ENCODE results near the gene TSSK6. TPM values are rescaled to one million over a fixed set of nuclear protein-coding genes. Genes with fewer than 3 reads are reported as not detected.
"Not testable (repeated sequence)": the region's sequence is repeated elsewhere in the genome, so short reads cannot be mapped to it uniquely, and the experiment has no call there.

TSSK6 gene
- polyA plus RNA-seq, 1 donor from 2014 or later, result 4.6 TPM

DNA sequence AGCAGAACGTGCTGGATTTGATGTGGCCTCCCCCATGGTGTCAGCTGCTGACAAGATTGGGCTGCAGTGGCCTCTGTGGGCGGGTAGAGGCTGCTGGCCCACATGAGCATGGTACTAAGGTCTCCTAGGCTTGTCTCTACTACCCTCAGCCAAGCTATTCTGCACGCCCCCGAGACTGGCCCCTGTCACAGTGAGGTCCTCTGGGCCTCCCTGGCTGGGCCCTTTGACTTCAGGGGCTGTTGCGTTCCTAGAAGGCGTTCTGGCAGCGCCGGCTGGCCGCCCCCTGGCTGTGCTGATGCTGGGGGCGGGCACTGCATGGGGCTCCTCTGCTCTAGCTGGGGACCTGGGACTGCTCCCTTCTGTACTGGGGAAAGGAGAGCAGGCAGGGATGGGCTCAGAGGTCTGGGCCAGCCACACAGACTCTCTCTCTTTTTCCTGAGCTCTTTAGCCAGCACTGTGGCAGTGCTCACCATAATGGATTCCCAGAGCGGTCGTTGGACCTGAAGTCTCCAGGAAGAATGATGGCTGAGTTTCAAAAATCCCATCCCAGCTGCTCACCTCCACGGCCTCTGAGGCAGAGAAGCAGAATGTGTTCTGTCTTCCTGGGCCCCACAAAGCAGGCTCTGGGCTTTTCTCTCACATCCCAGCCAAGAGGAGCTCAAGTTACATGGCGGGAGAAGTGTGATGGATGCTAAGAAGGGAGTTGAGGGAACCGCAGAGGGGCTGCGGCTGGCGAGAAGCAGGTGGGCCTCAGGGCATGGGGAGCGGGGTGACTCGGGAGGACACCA is 32.3 kb downstream of the TSSK6 start:
- H3K4me3 Mint-ChIP-seq, result peak overlapping the region in 2 of 4 donors; percentile 12 to 17
- peak overlapping the region in 2 of 3 donors; percentile 53 to 94 for H3K27ac Mint-ChIP-seq

DNA sequence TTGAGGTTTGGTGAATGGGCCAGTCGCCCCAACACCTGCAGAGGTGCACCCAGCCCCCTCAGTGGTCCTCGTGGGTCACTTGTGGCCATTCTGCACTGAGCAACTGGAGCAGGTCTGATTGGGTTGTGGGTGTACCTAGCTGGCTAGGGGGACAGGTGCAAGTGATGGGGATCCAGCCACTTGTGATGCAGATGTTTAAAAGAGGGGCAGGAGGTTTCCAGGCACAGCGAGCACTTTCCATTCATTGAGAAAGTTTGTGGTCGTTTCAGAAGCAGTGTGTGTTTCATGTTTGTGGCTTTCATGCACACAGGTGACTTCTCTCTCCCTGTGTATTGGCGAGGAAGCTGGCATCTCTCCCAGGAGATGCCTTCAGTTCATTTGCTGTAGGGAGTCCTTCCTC is 34.7 kb downstream of the TSSK6 start:
- peaks cover 10 to 27% (median 17%) of the 10 kb centered on the region in 3 donors for H3K4me1 Mint-ChIP-seq
- H3K27me3 Mint-ChIP-seq, result no peaks in the 10 kb centered on the region
- H3K36me3 Mint-ChIP-seq, result no peaks in the 10 kb centered on the region
- H3K4me3 Mint-ChIP-seq, result no peak overlapping the region
- H3K27ac Mint-ChIP-seq, result peak overlapping the region in 2 of 3 donors; percentile 76 to 82
- H3K9me3 Mint-ChIP-seq, result no peaks in the 10 kb centered on the region

More for the DNA sequence above, 32.3 kb downstream of the TSSK6 start:
- H3K4me1 Mint-ChIP-seq, result peaks cover 12 to 22% (median 12%) of the 10 kb centered on the region in 3 donors
- H3K9me3 Mint-ChIP-seq, result no peaks in the 10 kb centered on the region
- no peaks in the 10 kb centered on the region for H3K27me3 Mint-ChIP-seq
- peaks cover 3% of the 10 kb centered on the region for H3K36me3 Mint-ChIP-seq

DNA sequence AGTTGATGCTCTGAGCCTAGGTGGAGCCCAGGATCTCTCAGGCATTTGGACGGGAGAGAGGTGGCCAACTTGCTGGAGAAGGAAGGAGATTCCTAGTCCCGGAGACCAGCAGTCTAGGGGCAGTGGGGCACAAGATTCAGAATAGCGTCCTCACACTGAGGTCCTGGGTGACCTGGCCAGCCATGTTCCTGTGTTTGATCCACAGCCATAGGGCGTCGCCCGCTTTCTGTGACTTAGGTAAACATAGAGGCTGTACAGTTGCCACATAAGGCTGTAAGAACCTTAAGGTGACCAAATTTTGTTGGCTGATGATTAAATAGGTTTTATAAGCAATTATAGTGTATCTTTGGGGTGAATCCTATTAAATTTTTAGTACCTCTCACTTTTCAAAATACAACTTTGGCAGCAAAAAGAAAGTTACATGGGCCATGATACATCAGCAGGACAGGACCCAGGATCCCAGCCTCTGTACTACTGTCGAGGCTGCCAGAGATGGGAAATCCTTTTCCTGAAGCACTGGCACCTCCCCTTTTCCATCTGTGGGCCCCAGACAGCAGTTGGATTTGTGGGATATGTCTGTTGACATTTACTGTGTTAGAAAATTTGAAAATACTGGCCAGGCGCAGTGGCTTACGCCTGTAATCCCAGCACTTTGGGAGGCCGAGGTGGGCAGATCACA is 37.5 kb downstream of the TSSK6 start:
- H3K4me1 Mint-ChIP-seq, result peaks cover 5 to 34% (median 20%) of the 10 kb centered on the region in 3 donors
- no peaks in the 10 kb centered on the region for H3K27me3 Mint-ChIP-seq
- peak overlapping the region in 2 of 3 donors; percentile 46 to 74 for H3K27ac Mint-ChIP-seq
- H3K36me3 Mint-ChIP-seq, result peaks cover 3% of the 10 kb centered on the region
- no peak overlapping the region for H3K4me3 Mint-ChIP-seq
- H3K9me3 Mint-ChIP-seq, result no peaks in the 10 kb centered on the region

DNA sequence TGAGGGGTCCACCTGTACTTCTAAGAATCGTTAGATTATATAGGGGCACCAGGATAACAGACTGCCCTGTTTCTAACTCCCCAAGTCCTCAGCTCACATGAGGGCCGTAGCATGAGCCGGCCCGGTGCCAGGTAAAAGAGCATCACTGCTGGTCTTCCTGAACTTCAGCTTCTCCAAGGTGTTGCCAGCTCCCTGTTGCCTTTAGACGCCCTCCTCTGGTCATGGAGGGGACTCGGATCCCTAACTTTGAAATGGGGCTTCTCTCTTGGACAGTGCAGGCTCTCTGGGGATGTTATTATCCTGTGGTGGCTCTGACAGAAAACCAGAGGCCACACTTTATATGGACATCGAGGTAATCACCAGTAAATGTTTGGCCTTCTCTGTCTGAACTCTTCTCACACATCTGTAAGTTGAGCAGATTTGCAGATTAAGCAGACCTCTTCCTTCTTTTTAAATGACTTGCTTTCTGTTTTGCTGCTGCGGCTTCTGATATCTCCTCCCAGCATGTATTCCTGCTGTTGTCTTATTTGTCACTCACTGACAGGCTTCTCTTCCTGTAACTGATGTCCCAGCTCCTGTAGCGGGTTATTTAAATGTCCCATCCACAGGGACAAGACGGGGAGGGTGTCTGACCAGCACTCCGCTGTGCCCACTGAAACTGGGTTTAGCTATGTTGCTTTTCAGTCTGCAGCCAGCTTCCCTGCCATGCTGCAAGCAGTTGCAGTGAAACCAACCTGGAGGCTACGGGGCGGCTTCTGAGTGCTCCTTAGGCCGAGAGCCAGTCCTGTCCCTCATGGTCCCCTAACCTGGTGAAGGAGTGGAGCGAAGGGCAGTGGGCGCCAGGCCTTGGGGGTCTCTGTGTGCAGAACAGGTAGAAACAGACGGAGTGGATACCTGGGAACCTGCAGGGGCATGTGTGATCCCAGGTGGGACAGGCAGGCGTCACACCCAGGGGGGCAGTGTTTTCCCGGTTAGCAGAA is 39.2 kb downstream of the TSSK6 start:
- Mint-ChIP-seq H3K36me3 (peaks cover 7% of the 10 kb centered on the region), H3K27me3 (no peaks in the 10 kb centered on the region), H3K9me3 (no peaks in the 10 kb centered on the region), H3K27ac (peak overlapping the region; percentile 48 to 86 (median 64)), H3K4me1 (peaks cover 17 to 46% (median 34%) of the 10 kb centered on the region in 3 donors), H3K4me3 (peak overlapping the region in 1 of 4 donors; percentile 25)

DNA sequence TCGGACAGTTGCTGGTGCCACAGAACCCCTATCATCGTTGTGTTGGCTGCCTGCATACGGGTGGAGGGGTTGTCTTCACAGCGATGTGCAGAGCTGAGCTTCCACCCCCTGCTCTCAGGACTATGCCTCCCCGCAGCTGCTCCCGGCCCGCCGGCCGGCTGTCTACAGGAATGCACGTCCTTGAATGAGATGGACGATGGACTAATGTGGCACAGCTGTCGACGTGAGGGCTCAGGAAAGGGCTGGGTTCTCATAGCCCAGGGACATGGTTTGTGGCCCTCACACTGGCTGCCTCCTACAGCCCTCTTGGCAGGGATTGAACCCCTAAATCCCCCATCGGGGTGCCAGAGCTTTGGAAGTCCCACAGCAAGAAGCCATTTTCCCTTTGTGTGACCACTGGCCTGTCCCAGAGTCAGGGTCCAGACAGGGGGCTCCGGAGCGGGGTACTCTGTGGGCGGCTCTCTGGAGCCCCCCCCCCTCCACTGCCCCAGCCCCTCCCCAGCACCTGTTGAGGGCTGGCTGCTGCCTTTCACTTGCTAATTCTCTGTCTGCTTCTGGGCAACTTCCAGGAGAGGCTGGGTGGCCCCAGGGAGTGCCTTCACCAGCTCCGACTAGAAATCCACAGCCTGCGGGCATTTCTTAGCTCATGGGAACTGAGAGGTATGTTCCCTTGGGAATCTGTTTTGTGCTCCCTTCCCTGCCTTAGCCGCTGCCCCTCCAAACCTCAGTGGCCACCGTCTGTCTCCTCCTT is 40.2 kb downstream of the TSSK6 start:
- Mint-ChIP-seq H3K27ac (peak overlapping the region; percentile 48 to 86 (median 59)), H3K36me3 (peaks cover 9% of the 10 kb centered on the region), H3K27me3 (no peaks in the 10 kb centered on the region)

DNA sequence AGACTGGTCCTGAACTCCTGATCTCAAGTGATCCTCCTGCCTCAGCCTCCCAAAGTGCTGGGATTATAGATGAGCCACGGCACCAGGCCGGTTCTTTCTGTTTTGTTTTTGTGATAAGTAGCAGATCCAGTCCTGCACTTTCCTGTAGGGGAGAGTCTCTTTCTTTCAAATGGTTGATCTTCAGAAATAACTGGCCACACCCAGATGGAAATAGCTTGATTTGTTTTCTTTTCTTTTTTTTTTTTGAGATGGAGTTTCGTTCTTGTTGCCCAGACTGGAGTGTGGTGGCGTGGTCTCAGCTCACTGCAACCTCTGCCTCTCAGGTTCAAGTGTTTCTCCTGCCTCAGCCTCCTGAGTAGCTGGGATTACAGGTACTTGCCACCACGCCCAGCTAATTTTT is 43.2 kb downstream of the TSSK6 start:
- Mint-ChIP-seq H3K36me3 (peaks cover 18% of the 10 kb centered on the region), H3K4me1 (peaks cover 26 to 51% (median 46%) of the 10 kb centered on the region in 3 donors), H3K4me3 (peak overlapping the region; percentile 75 to 93 (median 88)), H3K27ac (peak overlapping the region; percentile 90 to 98 (median 92))
- not testable (repeated sequence) for H3K9me3 Mint-ChIP-seq, H3K27me3 Mint-ChIP-seq

More for the DNA sequence above, 40.2 kb downstream of the TSSK6 start:
- Mint-ChIP-seq H3K4me1 (peaks cover 26 to 55% (median 43%) of the 10 kb centered on the region in 3 donors), H3K4me3 (peak overlapping the region in 1 of 4 donors; percentile 44), H3K9me3 (no peaks in the 10 kb centered on the region)

DNA sequence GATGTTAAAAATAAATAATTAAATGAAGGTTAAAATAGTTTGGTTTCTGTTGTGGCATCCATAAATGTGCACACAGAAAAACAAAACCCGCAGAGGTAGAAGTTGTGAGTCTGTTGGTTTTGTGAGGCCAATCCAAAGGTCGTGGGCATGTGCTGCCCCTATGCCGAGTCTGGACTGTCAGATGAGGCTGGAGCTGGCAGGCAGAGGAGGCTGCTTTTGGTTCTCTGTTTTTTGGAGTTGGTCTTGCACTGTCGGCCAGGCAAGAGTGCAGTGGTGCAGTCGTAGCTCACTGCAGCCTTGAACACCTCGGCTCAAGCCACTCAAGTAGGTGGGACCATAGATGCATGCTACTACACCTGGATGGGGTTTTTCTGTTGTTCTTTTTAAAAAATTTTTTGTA is 43.7 kb downstream of the TSSK6 start:
- Mint-ChIP-seq H3K36me3 (peaks cover 19% of the 10 kb centered on the region), H3K4me3 (peak overlapping the region; percentile 75 to 93 (median 88))

DNA sequence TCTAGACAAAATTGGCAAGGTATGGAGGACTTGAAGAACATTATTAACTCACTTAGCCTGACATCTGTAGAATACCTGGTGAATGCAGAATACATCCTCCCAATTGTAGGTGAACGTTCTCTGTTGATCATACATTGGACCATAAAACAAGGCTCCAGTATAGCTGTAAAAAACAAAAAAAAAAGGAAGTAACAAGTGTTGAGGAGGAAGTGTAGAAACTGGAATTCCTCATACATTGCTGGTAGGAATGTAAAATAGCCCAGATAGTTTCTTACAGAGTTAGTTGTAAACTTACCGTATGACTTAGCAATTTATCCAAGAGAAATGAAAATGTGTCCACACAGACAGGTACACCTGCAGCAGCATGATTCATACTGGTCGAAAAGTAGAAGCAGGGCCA is 44.8 kb downstream of the TSSK6 start:
- peaks cover 1 to 10% (median 8%) of the 10 kb centered on the region in 3 donors for H3K9me3 Mint-ChIP-seq
- H3K4me3 Mint-ChIP-seq, result peak overlapping the region; percentile 3 to 61 (median 22)
- peak overlapping the region; percentile 15 to 90 (median 69) for H3K27ac Mint-ChIP-seq
- peaks cover 26 to 47% (median 39%) of the 10 kb centered on the region in 3 donors for H3K4me1 Mint-ChIP-seq
- H3K36me3 Mint-ChIP-seq, result peaks cover 30% of the 10 kb centered on the region
- no peaks in the 10 kb centered on the region for H3K27me3 Mint-ChIP-seq

More for the DNA sequence above, 43.7 kb downstream of the TSSK6 start:
- H3K27ac Mint-ChIP-seq, result peak overlapping the region; percentile 90 to 98 (median 92)
- no peaks in the 10 kb centered on the region for H3K27me3 Mint-ChIP-seq
- H3K4me1 Mint-ChIP-seq, result peaks cover 26 to 48% (median 43%) of the 10 kb centered on the region in 3 donors
- peaks cover 0 to 10% (median 8%) of the 10 kb centered on the region in 3 donors for H3K9me3 Mint-ChIP-seq

DNA sequence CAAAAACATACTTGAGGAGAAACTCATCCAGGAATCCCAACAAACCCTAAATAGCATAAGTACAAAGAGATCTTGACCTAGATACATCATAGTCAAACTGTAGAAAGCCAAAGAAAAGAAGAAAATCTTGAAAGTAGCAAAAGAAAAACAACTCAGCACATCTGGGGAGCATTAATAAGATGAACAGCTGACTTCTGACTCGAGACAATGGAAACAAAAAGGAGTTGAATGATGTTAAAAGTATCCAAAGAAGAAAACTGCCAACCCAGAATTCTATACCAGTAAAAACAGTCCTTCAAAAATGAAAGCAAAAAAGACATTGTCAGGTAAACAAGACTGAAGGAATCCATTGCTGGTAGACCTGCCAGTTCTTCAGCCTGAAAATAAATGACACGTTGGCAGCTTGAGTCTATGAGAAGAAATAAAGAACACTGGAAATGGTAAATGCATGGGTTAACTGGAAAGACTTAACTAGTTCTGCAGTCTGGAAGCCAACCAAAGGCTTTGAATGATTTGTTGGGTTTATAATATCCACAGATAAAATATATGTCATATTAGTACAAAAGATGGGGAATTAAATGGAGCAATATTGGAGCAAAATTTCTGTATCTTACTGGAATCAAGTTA is 46.8 kb downstream of the TSSK6 start:
- H3K4me1 Mint-ChIP-seq, result peaks cover 21 to 41% (median 32%) of the 10 kb centered on the region in 3 donors
- peaks cover 28% of the 10 kb centered on the region for H3K36me3 Mint-ChIP-seq
- H3K27ac Mint-ChIP-seq, result peak overlapping the region in 1 of 3 donors; percentile 51
- H3K27me3 Mint-ChIP-seq, result no peaks in the 10 kb centered on the region
- peaks cover 1 to 10% (median 8%) of the 10 kb centered on the region in 3 donors for H3K9me3 Mint-ChIP-seq
- peak overlapping the region in 1 of 4 donors; percentile 17 for H3K4me3 Mint-ChIP-seq

DNA sequence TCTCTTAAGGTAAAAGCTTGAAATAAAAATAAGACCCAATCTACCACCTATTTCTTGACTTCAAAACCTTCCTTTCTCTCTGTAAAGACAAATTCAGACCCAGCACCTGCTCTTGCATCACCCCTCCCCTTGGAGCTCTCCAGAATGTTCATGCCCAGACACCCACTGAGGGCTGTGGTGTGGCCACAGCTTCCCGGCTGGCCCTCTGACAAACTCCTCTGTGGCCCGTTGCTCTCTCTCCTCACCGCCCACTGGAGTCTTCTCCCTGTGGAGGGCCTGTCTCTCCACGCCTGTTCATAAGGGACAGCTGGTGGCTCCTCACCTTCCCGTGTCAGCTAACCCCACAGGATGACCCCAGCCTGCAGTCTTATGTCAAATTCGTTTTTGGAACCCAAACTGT is 49.1 kb downstream of the TSSK6 start:
- peaks cover 19 to 34% (median 29%) of the 10 kb centered on the region in 3 donors for H3K4me1 Mint-ChIP-seq
- H3K27ac Mint-ChIP-seq, result peak overlapping the region in 1 of 3 donors; percentile 84

DNA sequence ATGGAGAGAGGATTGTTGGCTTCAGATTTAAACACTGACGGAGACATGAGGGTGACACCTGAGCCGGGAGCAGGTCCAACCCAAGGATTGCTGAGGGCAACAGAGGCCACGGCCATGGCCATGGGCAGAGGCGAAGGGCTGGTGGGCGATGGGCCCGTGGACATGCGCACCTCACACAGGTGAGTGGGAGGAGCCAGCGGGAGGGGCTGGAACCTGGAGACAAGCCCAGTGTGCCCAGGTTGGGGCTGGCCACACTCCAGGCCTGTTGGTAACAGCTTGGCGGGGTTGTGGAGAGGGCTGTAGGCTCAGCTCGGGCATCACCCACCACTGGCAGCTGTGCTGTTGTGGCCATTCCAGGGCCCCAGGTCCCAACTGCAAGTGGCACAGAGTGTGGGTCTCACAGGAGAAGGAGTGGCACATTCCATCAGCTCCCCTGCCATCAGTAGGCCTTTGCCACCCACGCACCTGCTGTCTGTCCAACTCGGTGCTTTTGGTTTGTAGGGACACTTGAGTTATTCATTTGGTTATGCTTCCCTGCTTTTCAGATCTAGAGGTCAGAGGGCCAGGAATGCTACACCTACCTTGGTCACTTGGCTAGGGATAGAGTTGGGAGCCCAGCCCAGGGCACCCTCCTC is 49.8 kb downstream of the TSSK6 start:
- no peaks in the 10 kb centered on the region for H3K27me3 Mint-ChIP-seq
- H3K4me3 Mint-ChIP-seq, result peak overlapping the region in 1 of 4 donors; percentile 73
- H3K9me3 Mint-ChIP-seq, result peaks cover 1 to 10% (median 8%) of the 10 kb centered on the region in 3 donors
- peak overlapping the region in 2 of 3 donors; percentile 18 to 84 for H3K27ac Mint-ChIP-seq
- H3K4me1 Mint-ChIP-seq, result peaks cover 19 to 34% (median 29%) of the 10 kb centered on the region in 3 donors
- H3K36me3 Mint-ChIP-seq, result peaks cover 23% of the 10 kb centered on the region

More for the DNA sequence above, 49.1 kb downstream of the TSSK6 start:
- Mint-ChIP-seq H3K27me3 (no peaks in the 10 kb centered on the region), H3K9me3 (peaks cover 1 to 10% (median 8%) of the 10 kb centered on the region in 3 donors), H3K4me3 (peak overlapping the region in 1 of 4 donors; percentile 13), H3K36me3 (peaks cover 24% of the 10 kb centered on the region)

DNA sequence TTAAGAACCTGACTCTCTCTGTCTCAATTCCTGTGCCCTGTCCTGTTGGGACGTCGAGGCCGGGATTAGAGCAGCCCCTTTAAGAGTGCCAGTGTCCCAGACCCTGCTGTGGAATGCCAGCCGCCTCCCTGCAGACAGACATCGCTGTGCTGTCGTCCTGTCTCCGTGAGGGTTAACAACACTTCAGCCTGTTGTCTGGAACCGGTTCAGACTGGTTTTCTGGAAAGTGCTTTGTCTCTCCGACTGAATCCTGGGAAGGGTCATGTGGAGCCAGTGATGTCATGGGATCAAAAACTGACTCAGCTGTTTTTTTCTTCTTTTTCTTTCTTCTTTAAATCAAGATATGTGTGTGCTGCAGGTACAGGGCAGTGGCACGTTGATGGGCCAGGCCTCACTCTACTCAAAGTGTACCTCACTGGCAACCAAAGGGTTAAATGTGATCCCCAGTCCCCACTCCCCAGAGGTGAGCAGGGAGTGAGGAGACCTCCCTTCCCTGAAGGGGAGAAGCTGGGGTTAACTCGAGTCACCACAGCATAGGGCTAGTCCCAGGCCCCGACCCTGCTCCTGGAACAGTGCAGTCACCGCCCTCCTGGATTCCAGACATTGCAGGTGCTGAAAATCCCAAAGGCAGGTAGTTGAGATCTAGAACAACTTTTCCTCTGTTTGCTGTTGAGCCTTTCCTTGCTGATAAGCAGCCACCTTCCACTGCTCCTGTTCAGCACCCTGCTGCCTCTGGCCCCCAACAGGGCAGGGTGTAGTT is 50.8 kb downstream of the TSSK6 start:
- H3K4me3 Mint-ChIP-seq, result peak overlapping the region in 2 of 4 donors; percentile 39 to 65
- peak overlapping the region in 2 of 3 donors; percentile 18 to 55 for H3K27ac Mint-ChIP-seq
- peaks cover 23 to 39% (median 32%) of the 10 kb centered on the region in 3 donors for H3K4me1 Mint-ChIP-seq
- peaks cover 22% of the 10 kb centered on the region for H3K36me3 Mint-ChIP-seq
- H3K9me3 Mint-ChIP-seq, result peaks cover 1 to 10% (median 8%) of the 10 kb centered on the region in 3 donors
- no peaks in the 10 kb centered on the region for H3K27me3 Mint-ChIP-seq

All from IgD-negative memory B cell (primary cell).